ENCODE results near the gene IFITM5.
"Not testable (repeated sequence)": the region's sequence is repeated elsewhere in the genome, so short reads cannot be mapped to it uniquely, and the experiment has no call there.

GRCh38 chr11:314554-314875, 15.2 kb upstream of the IFITM5 start:
- TF ChIP-seq, protein P1, sequence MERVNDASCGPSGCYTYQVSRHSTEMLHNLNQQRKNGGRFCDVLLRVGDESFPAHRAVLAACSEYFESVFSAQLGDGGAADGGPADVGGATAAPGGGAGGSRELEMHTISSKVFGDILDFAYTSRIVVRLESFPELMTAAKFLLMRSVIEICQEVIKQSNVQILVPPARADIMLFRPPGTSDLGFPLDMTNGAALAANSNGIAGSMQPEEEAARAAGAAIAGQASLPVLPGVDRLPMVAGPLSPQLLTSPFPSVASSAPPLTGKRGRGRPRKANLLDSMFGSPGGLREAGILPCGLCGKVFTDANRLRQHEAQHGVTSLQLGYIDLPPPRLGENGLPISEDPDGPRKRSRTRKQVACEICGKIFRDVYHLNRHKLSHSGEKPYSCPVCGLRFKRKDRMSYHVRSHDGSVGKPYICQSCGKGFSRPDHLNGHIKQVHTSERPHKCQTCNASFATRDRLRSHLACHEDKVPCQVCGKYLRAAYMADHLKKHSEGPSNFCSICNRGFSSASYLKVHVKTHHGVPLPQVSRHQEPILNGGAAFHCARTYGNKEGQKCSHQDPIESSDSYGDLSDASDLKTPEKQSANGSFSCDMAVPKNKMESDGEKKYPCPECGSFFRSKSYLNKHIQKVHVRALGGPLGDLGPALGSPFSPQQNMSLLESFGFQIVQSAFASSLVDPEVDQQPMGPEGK (CRISPR knock-in tag; IDR thresholded peaks at IDR 0.05; ENCODE audit: borderline replicate concordance): not testable (repeated sequence)
- not testable (repeated sequence) for TF ChIP-seq CREB5 (CRISPR knock-in tag; IDR thresholded peaks at IDR 0.05; ENCODE audit: low read depth); ZC3H10 (CRISPR knock-in tag; IDR thresholded peaks at IDR 0.05)
